Ishikawa (cell line): Measurements from ENCODE around the gene RIPK3.

ENCODE experiments used
- TF ChIP-seq, protein P1 (sequence below): IDR thresholded peaks from 2 replicates; pipeline ENCODE4 v1.6.1; 2012
- TF ChIP-seq, protein P2 (sequence below): IDR thresholded peaks from 2 replicates; pipeline ENCODE4 v1.6.1; 2012

DNA sequence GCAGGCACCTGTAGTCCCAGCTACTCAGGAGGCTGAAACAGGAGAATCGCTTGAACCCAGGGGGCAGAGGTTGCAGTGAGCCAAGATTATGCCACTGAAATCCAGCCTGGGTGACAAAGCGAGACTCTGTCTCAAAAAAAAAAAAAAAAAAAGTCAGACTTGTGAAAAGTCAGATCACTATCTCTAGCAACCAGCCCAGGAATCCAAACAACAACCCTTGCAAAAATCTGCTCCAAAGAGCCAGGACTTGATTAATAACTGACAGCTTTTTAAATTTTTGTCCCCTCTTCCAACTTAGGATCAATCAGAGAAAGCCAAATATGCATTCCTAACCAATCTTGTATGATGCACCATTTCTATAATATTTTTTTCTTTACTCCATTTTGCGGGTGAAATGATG is 20.5 kb upstream of the RIPK3 start:
- TF ChIP-seq, protein P1, sequence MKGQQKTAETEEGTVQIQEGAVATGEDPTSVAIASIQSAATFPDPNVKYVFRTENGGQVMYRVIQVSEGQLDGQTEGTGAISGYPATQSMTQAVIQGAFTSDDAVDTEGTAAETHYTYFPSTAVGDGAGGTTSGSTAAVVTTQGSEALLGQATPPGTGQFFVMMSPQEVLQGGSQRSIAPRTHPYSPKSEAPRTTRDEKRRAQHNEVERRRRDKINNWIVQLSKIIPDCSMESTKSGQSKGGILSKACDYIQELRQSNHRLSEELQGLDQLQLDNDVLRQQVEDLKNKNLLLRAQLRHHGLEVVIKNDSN: no peak
- TF ChIP-seq, protein P2, sequence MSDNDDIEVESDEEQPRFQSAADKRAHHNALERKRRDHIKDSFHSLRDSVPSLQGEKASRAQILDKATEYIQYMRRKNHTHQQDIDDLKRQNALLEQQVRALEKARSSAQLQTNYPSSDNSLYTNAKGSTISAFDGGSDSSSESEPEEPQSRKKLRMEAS: no peak
